Measurements from ENCODE around the gene MRPL57. TPM values are rescaled to one million over a fixed set of nuclear protein-coding genes. Genes with fewer than 3 reads are reported as not detected.

MRPL57 gene
- total RNA-seq, 4 donors from 2014 or later = 19.4 to 32.6 (median 25.1) TPM

DNA sequence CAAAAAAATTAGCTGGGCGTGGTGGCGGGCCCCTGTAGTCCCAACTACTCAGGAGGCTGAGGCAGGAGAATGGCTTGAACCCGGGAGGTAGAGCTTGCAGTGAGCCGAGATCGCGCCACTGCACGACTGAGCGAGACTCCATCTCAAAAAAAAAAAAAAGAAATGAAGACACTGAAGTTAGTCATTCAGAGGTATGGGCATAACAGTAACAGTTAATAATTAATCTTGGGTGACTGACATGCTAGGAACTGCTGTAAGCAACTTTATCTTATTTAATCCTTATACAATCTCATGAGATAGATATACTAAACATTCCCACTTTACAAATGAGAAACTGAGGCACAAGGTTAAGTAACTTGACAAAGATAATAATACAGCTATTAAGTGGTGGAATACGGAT is 5.0 kb upstream of the MRPL57 start:
- TF ChIP-seq, protein P1, sequence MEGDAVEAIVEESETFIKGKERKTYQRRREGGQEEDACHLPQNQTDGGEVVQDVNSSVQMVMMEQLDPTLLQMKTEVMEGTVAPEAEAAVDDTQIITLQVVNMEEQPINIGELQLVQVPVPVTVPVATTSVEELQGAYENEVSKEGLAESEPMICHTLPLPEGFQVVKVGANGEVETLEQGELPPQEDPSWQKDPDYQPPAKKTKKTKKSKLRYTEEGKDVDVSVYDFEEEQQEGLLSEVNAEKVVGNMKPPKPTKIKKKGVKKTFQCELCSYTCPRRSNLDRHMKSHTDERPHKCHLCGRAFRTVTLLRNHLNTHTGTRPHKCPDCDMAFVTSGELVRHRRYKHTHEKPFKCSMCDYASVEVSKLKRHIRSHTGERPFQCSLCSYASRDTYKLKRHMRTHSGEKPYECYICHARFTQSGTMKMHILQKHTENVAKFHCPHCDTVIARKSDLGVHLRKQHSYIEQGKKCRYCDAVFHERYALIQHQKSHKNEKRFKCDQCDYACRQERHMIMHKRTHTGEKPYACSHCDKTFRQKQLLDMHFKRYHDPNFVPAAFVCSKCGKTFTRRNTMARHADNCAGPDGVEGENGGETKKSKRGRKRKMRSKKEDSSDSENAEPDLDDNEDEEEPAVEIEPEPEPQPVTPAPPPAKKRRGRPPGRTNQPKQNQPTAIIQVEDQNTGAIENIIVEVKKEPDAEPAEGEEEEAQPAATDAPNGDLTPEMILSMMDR (IDR thresholded peaks at IDR 0.05; ENCODE audit: low read depth) = no peak

DNA sequence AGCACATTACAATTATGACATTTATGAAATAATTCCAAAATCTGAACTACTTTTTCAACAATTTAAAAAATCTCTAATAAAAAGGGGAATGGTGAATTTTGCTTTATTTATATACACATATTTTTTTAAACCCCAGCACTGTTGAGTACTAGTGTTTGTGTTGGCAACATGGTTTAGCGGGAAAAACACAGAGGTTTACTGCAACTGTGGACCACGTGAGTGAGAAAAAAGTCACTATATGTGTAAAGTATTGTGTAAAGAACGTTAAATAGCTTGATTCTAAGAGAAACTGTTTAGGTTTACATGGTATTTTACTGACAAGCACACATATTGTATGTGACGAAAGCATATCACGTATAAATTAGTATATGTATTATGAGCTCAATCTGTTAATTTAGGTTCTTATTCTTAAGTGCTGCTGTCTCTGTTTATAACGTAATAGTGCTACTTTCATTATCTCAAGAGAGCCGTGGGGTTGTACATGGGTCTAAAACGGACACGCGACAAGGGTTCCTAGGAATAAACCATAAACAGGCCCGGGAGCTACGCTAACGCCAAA is 723 bp upstream of the MRPL57 start:
- TF ChIP-seq, protein P1 (IDR thresholded peaks at IDR 0.05; ENCODE audit: low read depth) = no peak

DNA sequence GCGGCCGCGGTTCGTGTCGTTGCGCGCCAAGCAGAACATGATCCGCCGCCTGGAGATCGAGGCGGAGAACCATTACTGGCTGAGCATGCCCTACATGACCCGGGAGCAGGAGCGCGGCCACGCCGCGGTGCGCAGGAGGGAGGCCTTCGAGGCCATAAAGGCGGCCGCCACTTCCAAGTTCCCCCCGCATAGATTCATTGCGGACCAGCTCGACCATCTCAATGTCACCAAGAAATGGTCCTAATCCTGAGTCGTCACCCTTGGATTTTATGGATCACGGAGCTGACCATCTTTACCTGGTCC is 475 bp downstream of the MRPL57 start:
- TF ChIP-seq, protein P1 (IDR thresholded peaks at IDR 0.05; ENCODE audit: low read depth) = no peak

DNA sequence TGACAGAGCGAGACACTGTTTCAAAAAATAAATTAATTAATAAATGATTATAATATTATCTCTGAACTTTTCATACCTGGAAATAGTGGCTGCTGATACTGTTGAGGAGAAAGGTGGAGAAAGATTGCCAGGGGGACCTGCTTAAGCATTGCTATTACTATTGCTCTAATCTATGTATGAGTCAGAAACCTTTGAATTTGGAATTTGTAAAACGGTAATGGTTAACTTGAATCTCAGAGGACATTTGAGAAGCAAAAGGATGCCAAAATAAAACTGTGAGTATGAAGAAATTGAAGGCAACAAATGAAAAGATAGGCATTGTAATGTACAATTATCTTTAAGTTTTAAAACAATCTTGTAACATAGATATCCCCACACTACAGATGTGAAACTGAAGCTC is 5.2 kb downstream of the MRPL57 start:
- TF ChIP-seq, protein P1 (IDR thresholded peaks at IDR 0.05; ENCODE audit: low read depth) = no peak

DNA sequence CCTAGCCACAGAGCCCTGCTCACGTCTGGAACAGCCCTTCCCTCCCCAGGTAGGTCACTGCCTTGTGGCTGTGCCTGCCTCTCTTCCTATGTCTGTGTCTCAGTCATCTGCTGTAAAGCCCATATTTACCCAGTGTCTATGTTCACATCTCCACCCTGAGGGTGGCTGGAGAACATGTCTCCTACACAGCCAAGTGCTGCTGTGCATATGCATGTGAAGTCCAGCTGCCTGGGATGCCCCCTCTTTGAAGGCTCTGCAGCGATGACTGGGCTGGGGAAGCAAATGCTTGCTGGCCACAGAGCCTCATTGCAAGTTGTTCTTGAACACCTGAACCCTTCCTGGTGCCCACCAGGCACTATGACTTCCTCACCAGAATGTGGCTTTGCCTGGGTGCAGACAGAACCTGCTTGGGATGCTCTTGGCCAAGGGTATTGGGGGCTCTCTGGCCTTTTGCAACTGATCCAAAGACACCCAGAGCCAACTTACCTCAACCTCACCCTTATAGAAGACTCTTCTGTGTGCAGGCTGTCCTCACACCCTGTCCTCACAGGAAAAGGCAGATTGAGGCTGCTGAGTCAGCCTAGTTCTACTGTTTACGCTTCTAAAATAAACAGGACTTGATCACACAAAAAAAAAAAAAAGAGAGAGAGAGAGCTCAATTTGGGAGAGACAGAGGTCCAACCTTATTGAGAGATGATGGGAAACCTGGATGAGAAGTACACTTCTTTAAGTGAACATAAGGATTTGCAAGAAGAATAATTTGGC is 26.5 kb downstream of the MRPL57 start:
- TF ChIP-seq, protein P1 (IDR thresholded peaks at IDR 0.05; ENCODE audit: low read depth) = no peak

DNA sequence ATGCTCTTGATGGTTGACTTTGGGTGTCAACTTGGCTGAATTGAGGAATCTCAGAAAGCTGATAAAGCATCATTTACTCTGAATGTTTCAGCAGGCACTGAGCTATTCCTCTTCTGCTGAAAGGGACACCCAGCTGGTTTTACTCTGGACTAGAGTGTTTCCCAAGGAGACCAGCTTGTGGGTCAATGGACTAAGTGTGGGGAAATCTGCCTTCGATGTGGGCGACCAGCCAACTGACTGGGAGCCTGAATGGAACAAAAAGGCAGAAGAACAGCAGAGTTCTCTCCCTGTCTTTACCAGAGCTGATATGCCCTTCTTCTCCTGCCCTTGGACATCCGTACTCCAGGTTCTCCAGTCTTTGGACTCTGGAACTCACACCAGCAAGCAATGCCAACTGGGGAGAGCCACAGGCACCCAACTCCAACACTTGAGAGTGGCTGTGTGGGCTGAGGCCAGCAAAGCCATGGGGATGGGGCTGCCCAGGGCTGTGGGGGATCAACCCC is 32.2 kb downstream of the MRPL57 start:
- TF ChIP-seq, protein P1 (IDR thresholded peaks at IDR 0.05; ENCODE audit: low read depth) = no peak

DNA sequence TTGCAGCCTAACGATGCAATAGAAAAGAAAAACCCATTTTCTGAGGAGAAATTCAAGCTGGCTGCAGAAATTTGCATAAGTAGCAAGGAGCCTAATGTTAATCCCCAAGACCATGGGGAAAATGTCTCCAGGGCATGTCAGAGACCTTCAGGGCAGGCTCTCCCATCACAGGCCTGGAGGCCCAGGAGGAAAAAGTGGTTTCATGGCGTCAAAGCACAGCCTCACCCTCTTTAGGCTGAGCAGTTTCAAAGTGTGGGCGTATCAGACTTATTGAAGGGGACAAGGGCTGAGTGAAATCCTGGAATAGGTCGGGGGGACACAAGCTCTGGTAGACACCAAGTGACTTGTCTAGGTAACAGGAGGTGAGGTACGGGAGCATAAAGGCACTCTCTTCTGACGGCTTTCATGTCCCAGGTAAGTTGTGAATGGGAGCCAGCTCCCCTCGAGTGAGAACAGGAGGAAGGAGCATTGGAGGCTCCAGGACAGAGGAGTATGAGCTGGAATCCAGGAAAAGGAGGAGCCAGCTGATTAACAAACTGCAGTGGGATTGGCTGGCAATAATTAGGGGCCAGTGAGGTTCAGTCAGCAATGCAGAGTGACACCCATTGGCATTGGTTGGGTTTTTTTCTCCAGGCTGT is 35.8 kb downstream of the MRPL57 start:
- TF ChIP-seq, protein P1 (IDR thresholded peaks at IDR 0.05; ENCODE audit: low read depth) = no peak

Data from subcutaneous adipose tissue (tissue), 4 donors.